HG03039 (cell line): ENCODE measurements around the gene APLP2.
"Not testable (repeated sequence)": the region's sequence is repeated elsewhere in the genome, so short reads cannot be mapped to it uniquely, and the experiment has no call there.

Source experiments
- ATAC-seq: cut with Tn5 transposase; IDR thresholded peaks from one replicate; pipeline ENCODE4 v1.9.1; 2021; ENCODE audit warnings: mild to moderate bottlenecking, moderate library complexity; ENCODE audit not compliant: unreplicated experiment

Gene APLP2

GRCh38 chr11:130089674-130090073 is 20.0 kb downstream of the APLP2 start:
- ATAC-seq, result no peak

- ATAC-seq, result not testable (repeated sequence)
These were observed 20.8 kb downstream of the APLP2 start for GRCh38 chr11:130090517-130090916.

GRCh38 chr11:130091169-130091568 is 21.5 kb downstream of the APLP2 start:
- ATAC-seq, result not testable (repeated sequence)

GRCh38 chr11:130092661-130093060 is 23.0 kb downstream of the APLP2 start:
- ATAC-seq, result no peak

GRCh38 chr11:130094614-130095013 is 24.9 kb downstream of the APLP2 start:
- no peak for ATAC-seq

GRCh38 chr11:130095326-130095725 is 25.6 kb downstream of the APLP2 start:
- no peak for ATAC-seq

- ATAC-seq, result no peak
These were observed 26.3 kb downstream of the APLP2 start for GRCh38 chr11:130096042-130096441.

GRCh38 chr11:130096823-130097222 is 27.1 kb downstream of the APLP2 start:
- no peak for ATAC-seq

- ATAC-seq, result no peak
These were observed 27.6 kb downstream of the APLP2 start for GRCh38 chr11:130097285-130097684.

GRCh38 chr11:130099356-130099755 is 29.7 kb downstream of the APLP2 start:
- ATAC-seq, result no peak

- no peak for ATAC-seq
These were observed 30.8 kb downstream of the APLP2 start for GRCh38 chr11:130100381-130101095.

GRCh38 chr11:130101661-130102060 is 32.0 kb downstream of the APLP2 start:
- ATAC-seq, result no peak

GRCh38 chr11:130102301-130103249 is 32.9 kb downstream of the APLP2 start:
- ATAC-seq, result no peak

GRCh38 chr11:130103296-130103814 is 33.7 kb downstream of the APLP2 start:
- ATAC-seq, result no peak

GRCh38 chr11:130106381-130106780 is 36.7 kb downstream of the APLP2 start:
- no peak for ATAC-seq

GRCh38 chr11:130108671-130109070 is 39.0 kb downstream of the APLP2 start:
- not testable (repeated sequence) for ATAC-seq

GRCh38 chr11:130109386-130109785 is 39.7 kb downstream of the APLP2 start:
- ATAC-seq, result no peak

GRCh38 chr11:130110339-130111108 is 40.8 kb downstream of the APLP2 start:
- ATAC-seq, result no peak

- no peak for ATAC-seq
These were observed 42.6 kb downstream of the APLP2 start for GRCh38 chr11:130112071-130112830.

- ATAC-seq, result no peak
These were observed 44.6 kb downstream of the APLP2 start for GRCh38 chr11:130114281-130114680.
